ENCODE results near the gene LHX6. TPM values are rescaled to one million over a fixed set of nuclear protein-coding genes. Genes with fewer than 3 reads are reported as not detected.

Gene LHX6
- total RNA-seq, 1 donor = not detected

DNA sequence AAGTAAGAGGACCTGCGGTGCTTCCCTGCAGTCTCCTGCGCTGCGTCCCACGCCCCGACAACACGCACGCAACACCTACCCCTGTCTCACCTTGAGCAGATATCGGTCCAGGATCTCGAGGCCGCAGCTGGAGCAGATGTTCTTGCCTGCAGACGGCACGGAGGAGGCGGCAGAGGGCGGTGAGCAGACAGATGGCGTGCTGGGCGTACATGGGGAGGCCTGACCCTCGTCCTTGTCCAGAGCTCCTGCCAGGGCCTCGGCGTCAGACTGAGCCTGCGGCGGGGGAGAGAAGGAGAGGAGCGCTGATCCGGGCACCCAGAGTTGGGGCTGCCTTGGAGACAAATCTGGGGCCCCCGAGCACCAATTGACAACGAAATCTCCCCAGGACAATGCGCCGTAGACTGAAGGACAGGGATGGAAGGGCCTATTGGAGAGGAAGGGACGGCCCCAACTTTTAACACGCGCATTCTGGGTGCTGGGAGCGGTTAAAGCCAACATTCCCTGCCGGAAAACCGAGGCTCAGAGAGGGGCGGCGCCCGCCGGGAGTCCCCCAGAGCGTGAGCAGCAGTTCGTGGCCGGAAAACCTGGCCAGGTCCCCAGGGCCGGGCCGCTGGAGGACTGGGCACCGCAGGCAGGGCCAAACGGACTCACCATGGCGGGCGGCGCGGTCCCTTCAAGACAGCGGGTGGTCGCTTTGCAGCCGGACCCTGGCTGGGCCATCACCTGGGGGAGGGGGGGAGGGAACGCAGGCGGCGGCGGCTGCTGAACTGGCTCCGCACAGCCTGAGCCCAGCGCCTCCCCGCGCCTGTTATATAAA is 1.8 kb downstream of the LHX6 start:
- no peak for DNase-seq (ENCODE audit: low read depth)
- no peak for TF ChIP-seq CTCF (IDR thresholded peaks at IDR 0.05; ENCODE audit: insufficient read depth, low read depth, low read length)
- no peak overlapping the region for H3K4me3 ChIP-seq (ENCODE audit: low read depth, low read length)

DNA sequence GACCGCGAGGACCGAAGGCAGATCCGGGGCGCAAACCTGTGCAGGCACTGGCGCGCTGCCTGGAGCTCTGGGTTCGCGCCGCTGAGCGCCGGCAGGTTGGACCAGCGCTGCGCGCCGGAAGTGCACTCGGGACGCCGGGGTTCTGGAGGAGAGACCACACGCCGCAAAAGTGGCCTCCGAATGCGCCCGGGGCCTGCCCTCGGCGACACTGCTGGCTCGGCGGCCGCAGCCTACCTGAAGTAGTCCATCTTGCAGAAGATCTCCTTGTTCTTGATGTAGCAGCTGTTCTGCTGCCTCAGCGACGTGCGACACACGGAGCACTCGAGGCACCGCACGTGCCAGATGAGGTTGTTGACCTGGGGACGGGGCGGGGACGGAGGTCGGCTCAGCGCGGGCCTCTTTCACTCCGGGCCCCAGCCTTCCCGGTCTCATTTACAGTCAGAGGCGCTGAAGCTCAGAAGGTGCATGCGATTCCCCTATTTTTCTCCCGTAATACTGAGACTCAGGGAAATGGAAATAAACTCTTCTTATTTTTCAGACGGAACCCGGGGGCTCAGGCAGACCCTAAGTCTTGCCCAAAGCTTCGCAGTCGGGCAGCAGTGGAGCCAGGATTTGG is 2.5 kb downstream of the LHX6 start:
- no peak for TF ChIP-seq CTCF (IDR thresholded peaks at IDR 0.05; ENCODE audit: insufficient read depth, low read depth, low read length)
- H3K4me3 ChIP-seq (ENCODE audit: low read depth, low read length) = no peak overlapping the region
- no peak for DNase-seq (ENCODE audit: low read depth)

GRCh38 chr9:122225312-122226141 is 3.2 kb downstream of the LHX6 start:
- no peak for DNase-seq (ENCODE audit: low read depth)
- no peak overlapping the region for H3K4me3 ChIP-seq (ENCODE audit: low read depth, low read length)
- TF ChIP-seq CTCF (IDR thresholded peaks at IDR 0.05; ENCODE audit: insufficient read depth, low read depth, low read length) = no peak

- no peak for TF ChIP-seq CTCF (IDR thresholded peaks at IDR 0.05; ENCODE audit: insufficient read depth, low read depth, low read length)
- H3K4me3 ChIP-seq (ENCODE audit: low read depth, low read length) = no peak overlapping the region
- DNase-seq (ENCODE audit: low read depth) = no peak
These were observed 5.3 kb downstream of the LHX6 start for GRCh38 chr9:122223435-122223834.

- H3K4me3 ChIP-seq (ENCODE audit: low read depth, low read length) = no peak overlapping the region
- no peak for DNase-seq (ENCODE audit: low read depth)
- no peak for TF ChIP-seq CTCF (IDR thresholded peaks at IDR 0.05; ENCODE audit: insufficient read depth, low read depth, low read length)
These were observed 6.0 kb downstream of the LHX6 start for GRCh38 chr9:122222791-122223190.

GRCh38 chr9:122221183-122221811 is 7.5 kb downstream of the LHX6 start:
- DNase-seq (ENCODE audit: low read depth) = no peak
- TF ChIP-seq CTCF (IDR thresholded peaks at IDR 0.05; ENCODE audit: insufficient read depth, low read depth, low read length) = no peak
- no peak overlapping the region for H3K4me3 ChIP-seq (ENCODE audit: low read depth, low read length)
